ENCODE measurements around the gene FNDC3A. TPM values are rescaled to one million over a fixed set of nuclear protein-coding genes. Genes with fewer than 3 reads are reported as not detected.

Gene FNDC3A
- total RNA-seq, 2 donors from 2014 or later, result 38.9 to 58.2 TPM

DNA sequence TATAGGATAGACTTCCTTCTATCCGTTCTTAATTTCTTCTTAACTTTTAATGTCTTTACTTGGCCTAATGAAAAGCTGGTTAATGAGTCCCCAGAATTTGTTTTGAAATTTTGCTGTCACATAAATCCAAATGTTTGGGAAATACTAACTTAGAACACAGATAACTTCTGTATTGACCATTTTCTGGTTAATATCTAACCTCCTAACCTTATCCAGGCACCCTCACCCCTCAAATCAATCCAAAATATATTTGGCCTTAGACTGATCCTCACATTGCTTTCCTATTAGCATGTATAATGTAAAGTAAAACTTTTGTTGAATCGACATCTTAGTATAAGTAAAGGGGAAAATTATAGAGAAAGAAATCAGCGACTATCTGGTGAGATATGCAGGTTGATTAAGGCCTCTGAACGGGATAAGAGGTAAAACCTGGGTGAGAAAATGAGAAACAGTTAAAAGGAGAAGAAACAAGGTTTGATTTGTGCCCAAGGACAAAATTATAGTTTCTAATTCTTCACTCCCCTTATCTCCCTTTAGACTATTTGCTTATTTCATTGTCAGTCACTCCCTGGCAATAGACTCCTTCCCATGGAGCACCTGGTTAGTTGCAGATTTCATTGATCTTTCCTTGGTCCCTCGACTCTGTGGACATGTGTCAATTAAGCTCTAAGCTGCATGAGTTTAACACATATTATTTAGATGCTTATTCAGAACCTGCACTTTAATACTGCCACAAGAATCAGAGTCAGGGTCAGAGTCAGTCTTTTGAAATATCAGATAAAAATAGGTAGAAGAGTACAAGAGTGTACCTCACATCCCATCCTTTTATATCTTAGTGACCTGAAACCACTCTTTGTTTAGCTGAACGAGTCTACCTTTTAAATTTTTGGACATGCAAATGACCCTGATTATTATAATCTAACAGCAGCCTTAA, 125.2 kb downstream of the FNDC3A start:
- TF ChIP-seq, protein P1, sequence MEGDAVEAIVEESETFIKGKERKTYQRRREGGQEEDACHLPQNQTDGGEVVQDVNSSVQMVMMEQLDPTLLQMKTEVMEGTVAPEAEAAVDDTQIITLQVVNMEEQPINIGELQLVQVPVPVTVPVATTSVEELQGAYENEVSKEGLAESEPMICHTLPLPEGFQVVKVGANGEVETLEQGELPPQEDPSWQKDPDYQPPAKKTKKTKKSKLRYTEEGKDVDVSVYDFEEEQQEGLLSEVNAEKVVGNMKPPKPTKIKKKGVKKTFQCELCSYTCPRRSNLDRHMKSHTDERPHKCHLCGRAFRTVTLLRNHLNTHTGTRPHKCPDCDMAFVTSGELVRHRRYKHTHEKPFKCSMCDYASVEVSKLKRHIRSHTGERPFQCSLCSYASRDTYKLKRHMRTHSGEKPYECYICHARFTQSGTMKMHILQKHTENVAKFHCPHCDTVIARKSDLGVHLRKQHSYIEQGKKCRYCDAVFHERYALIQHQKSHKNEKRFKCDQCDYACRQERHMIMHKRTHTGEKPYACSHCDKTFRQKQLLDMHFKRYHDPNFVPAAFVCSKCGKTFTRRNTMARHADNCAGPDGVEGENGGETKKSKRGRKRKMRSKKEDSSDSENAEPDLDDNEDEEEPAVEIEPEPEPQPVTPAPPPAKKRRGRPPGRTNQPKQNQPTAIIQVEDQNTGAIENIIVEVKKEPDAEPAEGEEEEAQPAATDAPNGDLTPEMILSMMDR (IDR thresholded peaks at IDR 0.05), result no peak
- TF ChIP-seq POLR2AphosphoS5 (IDR thresholded peaks at IDR 0.05) (no peak), POLR2A (IDR thresholded peaks at IDR 0.05) (no peak)
- WGBS, result 82% methylated on average over 6 of the region's 6 CpGs
- Histone ChIP-seq H3K4me3 (no peak overlapping the region), H3K27ac (no peak overlapping the region), H3K4me1 (replicated peaks) (no peaks in the 10 kb centered on the region), H3K27me3 (replicated peaks; ENCODE audit: insufficient read depth) (no peaks in the 10 kb centered on the region), H3K36me3 (no peaks in the 10 kb centered on the region), H3K9me3 (no peaks in the 10 kb centered on the region)
- intact Hi-C loops (cut with DNase I), result no loop called here
- DNase-seq (ENCODE audit: low spot score), result no peak

GRCh38 chr13:49108196-49108595, 132.5 kb downstream of the FNDC3A start:
- intact Hi-C loops (cut with DNase I), result no loop called here

GRCh38 chr13:49110122-49110912, 134.6 kb downstream of the FNDC3A start:
- Histone ChIP-seq H3K27me3 (replicated peaks; ENCODE audit: insufficient read depth) (no peaks in the 10 kb centered on the region), H3K9me3 (no peaks in the 10 kb centered on the region), H3K36me3 (no peaks in the 10 kb centered on the region), H3K27ac (peak overlapping the region in 1 of 2 donors; percentile 14), H3K4me1 (replicated peaks) (no peaks in the 10 kb centered on the region), H3K4me3 (peak overlapping the region; percentile 30 to 37)
- 3% methylated on average over 16 of the region's 16 CpGs for WGBS
- intact Hi-C loops (cut with DNase I), result no loop called here
- TF ChIP-seq POLR2A (IDR thresholded peaks at IDR 0.05) (no peak), POLR2AphosphoS5 (IDR thresholded peaks at IDR 0.05) (peak; percentile 84)
- TF ChIP-seq, protein P1 (IDR thresholded peaks at IDR 0.05), result peak in 1 of 4 experiments; percentile 21
- DNase-seq (ENCODE audit: low spot score), result peak; percentile 59

More at GRCh38 chr13:49108196-49108595, 132.5 kb downstream of the FNDC3A start:
- DNase-seq (ENCODE audit: low spot score), result no peak
- Histone ChIP-seq H3K4me1 (replicated peaks) (no peaks in the 10 kb centered on the region), H3K4me3 (no peak overlapping the region), H3K27ac (no peak overlapping the region), H3K36me3 (no peaks in the 10 kb centered on the region), H3K27me3 (replicated peaks; ENCODE audit: insufficient read depth) (no peaks in the 10 kb centered on the region), H3K9me3 (no peaks in the 10 kb centered on the region)
- WGBS, result 91% methylated on average over 2 of the region's 2 CpGs
- no peak for TF ChIP-seq POLR2AphosphoS5 (IDR thresholded peaks at IDR 0.05)
- TF ChIP-seq POLR2A (IDR thresholded peaks at IDR 0.05), result no peak

- DNase-seq (ENCODE audit: low spot score), result no peak
- H3K4me3 ChIP-seq, result peak overlapping the region; percentile 30 to 37
- TF ChIP-seq, protein P1 (IDR thresholded peaks at IDR 0.05), result no peak
- no peak for TF ChIP-seq POLR2A (IDR thresholded peaks at IDR 0.05)
- no peak for TF ChIP-seq POLR2AphosphoS5 (IDR thresholded peaks at IDR 0.05)
- H3K9me3 ChIP-seq, result no peaks in the 10 kb centered on the region
- H3K4me1 ChIP-seq (replicated peaks), result no peaks in the 10 kb centered on the region
- H3K27ac ChIP-seq, result no peak overlapping the region
- no peaks in the 10 kb centered on the region for H3K27me3 ChIP-seq (replicated peaks; ENCODE audit: insufficient read depth)
- no peaks in the 10 kb centered on the region for H3K36me3 ChIP-seq
- intact Hi-C loops (cut with DNase I), result no loop called here
Observed at GRCh38 chr13:49110913-49111170, 135.1 kb downstream of the FNDC3A start.

DNA sequence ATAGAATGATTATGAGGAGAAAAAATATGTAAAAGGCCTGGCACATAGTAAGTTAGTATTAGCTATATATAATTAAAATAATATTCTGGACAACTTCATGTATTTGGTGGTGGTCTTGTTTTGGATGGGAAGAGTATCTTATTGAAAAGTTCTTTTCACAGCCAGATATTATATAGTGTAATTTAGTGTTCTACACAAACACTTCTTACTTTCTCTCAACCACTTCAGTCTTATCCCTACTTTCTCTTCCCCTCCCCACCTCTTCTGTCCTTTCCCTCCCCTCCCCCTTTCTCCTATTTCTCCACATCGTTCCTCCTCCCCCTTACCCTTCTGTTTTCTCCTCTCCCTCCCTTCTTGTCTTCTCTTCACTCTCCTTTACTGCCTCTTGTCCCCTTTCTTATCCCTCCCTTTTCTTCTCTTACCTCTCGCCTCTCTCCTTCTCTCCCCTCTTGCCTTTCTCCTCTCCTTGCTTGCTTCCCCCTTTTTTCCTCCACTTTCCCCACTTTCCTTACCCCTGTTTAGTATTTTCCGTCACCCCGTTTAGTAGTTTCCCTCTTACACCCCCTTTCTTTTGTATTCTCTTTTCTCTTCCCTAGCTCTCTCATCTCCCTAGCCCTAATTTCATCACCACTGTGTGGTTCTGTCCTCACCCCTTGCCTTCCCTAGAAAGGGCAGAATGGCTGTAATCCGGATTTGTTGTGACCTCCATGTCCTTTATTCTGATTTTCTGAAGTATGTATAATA, 137.2 kb downstream of the FNDC3A start:
- WGBS, result 53% methylated on average over 5 of the region's 5 CpGs
- intact Hi-C loops (cut with DNase I), result no loop called here
- no peak for TF ChIP-seq POLR2AphosphoS5 (IDR thresholded peaks at IDR 0.05)
- TF ChIP-seq, protein P1 (IDR thresholded peaks at IDR 0.05), result no peak
- TF ChIP-seq POLR2A (IDR thresholded peaks at IDR 0.05), result no peak

More for the DNA sequence above, 137.2 kb downstream of the FNDC3A start:
- no peaks in the 10 kb centered on the region for H3K36me3 ChIP-seq
- no peak for DNase-seq (ENCODE audit: low spot score)
- H3K4me3 ChIP-seq, result no peak overlapping the region
- H3K4me1 ChIP-seq (replicated peaks), result no peaks in the 10 kb centered on the region
- H3K9me3 ChIP-seq, result no peaks in the 10 kb centered on the region
- H3K27ac ChIP-seq, result no peak overlapping the region
- no peaks in the 10 kb centered on the region for H3K27me3 ChIP-seq (replicated peaks; ENCODE audit: insufficient read depth)

All from prostate gland (tissue), 2 donors.